Calu3 (cell line): Measurements from ENCODE around the gene C2CD3. TPM values are rescaled to one million over a fixed set of nuclear protein-coding genes. Genes with fewer than 3 reads are reported as not detected.
"Not testable (repeated sequence)": the region's sequence is repeated elsewhere in the genome, so short reads cannot be mapped to it uniquely, and the experiment has no call there.

Source experiments
- BruUV-seq: library from RNA; stranded (reverse); fragments of 400-500 nt; replicated peaks from 2 replicates; lab custom pipeline; 2021; lab: Mats Ljungman, UMichigan
- CTCF ChIA-PET: fragments of 300-600 bp; sonication (Branson Sonifier 250); formaldehyde crosslinking; loops from one replicate; lab custom pipeline; 2022; ENCODE audit warnings: antibody characterized with exemption; lab: Charles Lee
- DNase-seq: peaks from one replicate; pipeline ENCODE4 v3.0.0; 2022
- H3K27ac Mint-ChIP-seq: one replicate; pipeline ENCODE4 v1.8.0; 2022; ENCODE audit warnings: mixed read lengths; ENCODE audit not compliant: unreplicated experiment
- H3K27me3 Mint-ChIP-seq: one replicate; pipeline ENCODE4 v1.8.0; 2022; ENCODE audit warnings: mixed read lengths; ENCODE audit not compliant: unreplicated experiment
- H3K36me3 Mint-ChIP-seq: one replicate; pipeline ENCODE4 v1.8.0; 2022; ENCODE audit warnings: mild to moderate bottlenecking, moderate library complexity, mixed read lengths; ENCODE audit not compliant: insufficient read depth, unreplicated experiment
- H3K4me1 Mint-ChIP-seq: one replicate; pipeline ENCODE4 v1.8.0; 2022; ENCODE audit warnings: mild to moderate bottlenecking, low read depth, mixed read lengths; ENCODE audit not compliant: unreplicated experiment
- H3K4me3 Mint-ChIP-seq: one replicate; pipeline ENCODE4 v1.8.0; 2022; ENCODE audit warnings: mild to moderate bottlenecking, low read depth, moderate library complexity, mixed read lengths; ENCODE audit not compliant: unreplicated experiment
- H3K9me3 Mint-ChIP-seq: one replicate; pipeline ENCODE4 v1.8.0; 2022; ENCODE audit warnings: low read depth, mixed read lengths; ENCODE audit not compliant: unreplicated experiment
- intact Hi-C: fragments of 100-400 bp; cut with micrococcal nuclease; formaldehyde crosslinking; loops from one replicate; pipeline ENCODE4 v1.10.0; 2022; ENCODE audit not compliant: unreplicated experiment
- total RNA-seq: library from RNA; stranded (reverse); gene quantifications from 2 replicates; pipeline ENCODE4 v1.2.3, GENCODE V29; 2022
- TF ChIP-seq, protein P1 (sequence below): fragments of 200-600 bp; IDR thresholded peaks from one replicate; pipeline ENCODE4 v1.8.0; 2022; ENCODE audit warnings: antibody characterized with exemption; ENCODE audit not compliant: unreplicated experiment

C2CD3 gene
- total RNA-seq, 1 experiment from 2014 or later, result 26.9 TPM

DNA sequence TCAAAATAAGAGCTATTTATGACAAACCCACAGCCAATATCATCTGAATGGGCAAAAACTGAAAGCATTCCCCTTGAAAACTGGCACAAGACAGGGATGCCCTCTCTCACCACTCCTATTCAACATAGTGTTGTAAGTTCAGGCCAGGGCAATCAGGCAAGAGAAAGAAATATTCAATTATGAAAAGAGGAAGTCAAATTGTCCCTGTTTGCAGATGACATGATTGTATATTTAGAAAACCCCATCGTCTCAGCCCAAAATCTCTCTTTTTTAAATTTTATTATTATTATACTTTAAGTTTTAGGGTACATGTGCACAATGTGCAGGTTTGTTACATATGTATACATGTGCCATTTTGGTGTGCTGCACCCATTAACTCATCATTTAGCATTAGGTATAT, 107.2 kb downstream of the C2CD3 start:
- intact Hi-C loops, DNase-seq, BruUV-seq, H3K27ac Mint-ChIP-seq, H3K27me3 Mint-ChIP-seq, H3K9me3 Mint-ChIP-seq, CTCF ChIA-PET, H3K4me3 Mint-ChIP-seq, H3K36me3 Mint-ChIP-seq: not testable (repeated sequence)
- peaks cover 29% of the 10 kb centered on the region for H3K4me1 Mint-ChIP-seq

DNA sequence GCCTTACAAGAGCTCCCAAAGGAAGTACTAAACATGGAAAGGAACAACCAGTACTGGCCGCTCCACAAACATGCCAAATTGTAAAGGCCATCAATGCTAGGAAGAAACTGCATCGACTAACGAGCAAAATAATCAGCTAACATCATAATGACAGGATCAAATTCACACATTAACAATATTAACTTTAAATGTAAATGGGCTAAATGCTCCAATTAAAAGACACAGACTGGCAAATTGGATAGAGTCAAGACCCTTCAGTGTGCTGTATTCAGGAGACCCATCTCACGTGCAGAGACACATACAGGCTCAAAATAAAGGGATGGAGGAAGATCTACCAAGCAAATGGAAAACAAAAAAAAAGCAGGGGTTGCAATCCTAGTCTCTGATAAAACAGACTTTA, 109.2 kb downstream of the C2CD3 start:
- H3K9me3 Mint-ChIP-seq, H3K36me3 Mint-ChIP-seq, intact Hi-C loops, DNase-seq, H3K27me3 Mint-ChIP-seq, BruUV-seq, H3K4me3 Mint-ChIP-seq, H3K4me1 Mint-ChIP-seq, CTCF ChIA-PET, H3K27ac Mint-ChIP-seq: not testable (repeated sequence)

DNA sequence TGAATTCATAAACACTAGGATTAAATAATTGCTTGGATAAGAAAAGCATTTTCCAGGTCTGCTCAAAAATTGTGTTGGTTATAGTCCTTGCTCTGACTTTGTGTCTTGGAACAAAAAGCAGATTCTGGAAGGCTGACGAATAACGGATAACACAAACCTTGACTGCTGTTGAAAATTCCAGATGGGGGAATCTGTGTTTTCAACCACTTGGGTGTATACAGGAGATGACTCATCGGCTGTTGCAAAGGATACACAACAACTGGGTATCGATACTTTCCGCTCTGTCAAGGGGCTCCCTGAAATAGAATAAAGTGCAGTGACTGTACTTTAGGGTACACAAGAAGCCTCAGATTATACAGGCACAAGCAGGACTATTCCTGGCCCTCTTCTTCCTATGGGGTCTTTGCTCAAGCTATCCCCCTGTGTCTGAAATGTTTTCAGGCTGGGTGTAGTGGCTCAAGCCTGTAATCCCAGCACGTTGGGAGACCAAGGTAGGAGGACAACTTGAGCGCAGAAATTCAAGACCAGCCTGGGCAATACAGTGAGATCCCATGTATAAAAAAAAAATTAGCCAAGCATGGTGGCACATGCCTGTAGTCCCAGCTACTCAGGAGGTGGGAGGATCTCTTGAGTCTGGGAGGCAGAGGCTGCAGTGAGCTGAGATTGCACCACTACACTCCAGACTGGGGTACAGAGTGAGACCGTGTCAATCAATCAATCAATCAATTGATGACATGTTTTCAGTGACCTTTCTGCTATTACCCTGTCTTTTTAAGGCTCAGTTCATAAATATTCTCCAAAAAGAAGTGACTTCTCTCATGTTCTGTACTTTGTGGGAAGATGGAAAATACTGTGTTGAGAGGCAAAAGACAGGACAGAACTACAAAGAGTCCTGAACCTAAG, 113.3 kb downstream of the C2CD3 start:
- Mint-ChIP-seq H3K9me3 (peaks cover 2% of the 10 kb centered on the region), H3K4me3 (no peak overlapping the region), H3K36me3 (peaks cover 4% of the 10 kb centered on the region), H3K27ac (no peak overlapping the region), H3K27me3 (no peaks in the 10 kb centered on the region), H3K4me1 (no peaks in the 10 kb centered on the region)
- DNase-seq, result no peak
- BruUV-seq, result no TSS peak
- TF ChIP-seq, protein P1, sequence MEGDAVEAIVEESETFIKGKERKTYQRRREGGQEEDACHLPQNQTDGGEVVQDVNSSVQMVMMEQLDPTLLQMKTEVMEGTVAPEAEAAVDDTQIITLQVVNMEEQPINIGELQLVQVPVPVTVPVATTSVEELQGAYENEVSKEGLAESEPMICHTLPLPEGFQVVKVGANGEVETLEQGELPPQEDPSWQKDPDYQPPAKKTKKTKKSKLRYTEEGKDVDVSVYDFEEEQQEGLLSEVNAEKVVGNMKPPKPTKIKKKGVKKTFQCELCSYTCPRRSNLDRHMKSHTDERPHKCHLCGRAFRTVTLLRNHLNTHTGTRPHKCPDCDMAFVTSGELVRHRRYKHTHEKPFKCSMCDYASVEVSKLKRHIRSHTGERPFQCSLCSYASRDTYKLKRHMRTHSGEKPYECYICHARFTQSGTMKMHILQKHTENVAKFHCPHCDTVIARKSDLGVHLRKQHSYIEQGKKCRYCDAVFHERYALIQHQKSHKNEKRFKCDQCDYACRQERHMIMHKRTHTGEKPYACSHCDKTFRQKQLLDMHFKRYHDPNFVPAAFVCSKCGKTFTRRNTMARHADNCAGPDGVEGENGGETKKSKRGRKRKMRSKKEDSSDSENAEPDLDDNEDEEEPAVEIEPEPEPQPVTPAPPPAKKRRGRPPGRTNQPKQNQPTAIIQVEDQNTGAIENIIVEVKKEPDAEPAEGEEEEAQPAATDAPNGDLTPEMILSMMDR, result no peak
- CTCF ChIA-PET, result interaction anchor here (0.5 kb wide), 1 partner anchor 133 kb away, joined by 6 read pairs; no protein-coding TSS in a partner anchor
- intact Hi-C loops, result no loop called here

DNA sequence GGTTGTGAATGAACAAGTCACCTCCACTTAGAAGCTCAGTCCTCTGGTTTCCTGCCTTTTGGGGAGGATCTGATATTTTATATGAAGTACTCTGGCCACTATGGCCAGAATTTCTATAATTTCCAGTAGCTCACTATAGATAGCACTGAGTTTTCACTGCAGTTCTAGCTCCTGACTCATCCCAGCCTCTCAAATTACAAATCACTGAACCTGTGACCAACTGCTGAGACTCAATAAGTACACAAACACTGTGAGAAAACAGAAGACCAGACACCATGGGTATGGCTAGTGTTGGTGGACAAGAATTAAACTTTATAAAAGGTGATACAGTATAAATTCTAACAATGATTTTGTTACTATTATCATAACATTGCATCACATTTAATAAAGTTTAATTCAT, 114.9 kb downstream of the C2CD3 start:
- no peak overlapping the region for H3K27ac Mint-ChIP-seq
- no peak overlapping the region for H3K4me3 Mint-ChIP-seq
- no peaks in the 10 kb centered on the region for H3K4me1 Mint-ChIP-seq

DNA sequence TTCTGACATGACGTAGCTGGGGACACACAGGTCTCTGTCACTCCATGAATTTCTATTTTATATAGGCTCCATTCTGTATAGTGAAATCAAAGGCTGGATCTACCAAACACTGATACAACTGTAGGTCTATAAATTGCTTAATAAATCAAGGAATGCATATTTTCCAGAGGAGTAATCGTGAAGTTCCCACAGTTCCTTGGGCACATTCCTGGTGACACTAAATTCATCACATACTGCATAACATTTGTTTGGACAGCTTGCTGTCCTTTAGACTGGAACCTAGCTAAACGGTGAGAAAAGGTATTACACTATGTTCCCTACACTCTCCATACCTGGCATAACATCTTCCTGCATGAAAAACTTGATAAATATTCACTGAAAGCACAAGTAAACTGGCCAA, 120.3 kb downstream of the C2CD3 start:
- Mint-ChIP-seq H3K4me1 (no peaks in the 10 kb centered on the region), H3K4me3 (no peak overlapping the region), H3K36me3 (peaks cover 4% of the 10 kb centered on the region), H3K27me3 (no peaks in the 10 kb centered on the region), H3K9me3 (no peaks in the 10 kb centered on the region), H3K27ac (no peak overlapping the region)
- no TSS peak for BruUV-seq
- intact Hi-C loops, result no loop called here
- no peak for DNase-seq
- CTCF ChIA-PET, result no interaction called here
- TF ChIP-seq, protein P1, result no peak

More for the DNA sequence above, 114.9 kb downstream of the C2CD3 start:
- CTCF ChIA-PET, result no interaction called here
- no peak for DNase-seq
- peaks cover 4% of the 10 kb centered on the region for H3K36me3 Mint-ChIP-seq
- H3K27me3 Mint-ChIP-seq, result no peaks in the 10 kb centered on the region
- intact Hi-C loops, result no loop called here
- H3K9me3 Mint-ChIP-seq, result peaks cover 2% of the 10 kb centered on the region
- TF ChIP-seq, protein P1, result no peak
- BruUV-seq, result no TSS peak
